Measurements from ENCODE around the gene NAA10.

- TF ChIP-seq POLR2AphosphoS5 (IDR thresholded peaks at IDR 0.05) (no peak), POLR2A (IDR thresholded peaks at IDR 0.05) (no peak), CTCF (IDR thresholded peaks at IDR 0.05) (no peak), EP300 (IDR thresholded peaks at IDR 0.05) (no peak)
These were observed 31.4 kb downstream of the NAA10 start for GRCh38 chrX:153903238-153903980.
